SK-N-SH (cell line): Measurements from ENCODE around the gene SHB. TPM values are rescaled to one million over a fixed set of nuclear protein-coding genes. Genes with fewer than 3 reads are reported as not detected.
A peak's percentile ranks its signal among the peaks of the same experiment; 100 is the strongest.

Experiments
- CTCF ChIA-PET: fragments of 300-600, 350-600 bp; formaldehyde crosslinking; extraction: SDS; loops from one replicate; lab custom pipeline; 2021; lab: Yijun Ruan, JAX
- POLR2A ChIA-PET: fragments of 350-600 bp; sonication (Branson Sonifier 250); formaldehyde crosslinking; extraction: SDS; loops from one replicate; lab custom pipeline; 2020; ENCODE audit warnings: antibody characterized with exemption, inconsistent platforms; lab: Yijun Ruan, JAX
- DNase-seq: peaks from one replicate; pipeline ENCODE4 v3.0.0; 2012
- H2AFZ ChIP-seq: fragments of 200-600 bp; sonication (generic); 2 replicates; pipeline ENCODE4 v1.8.1; 2016; ENCODE audit warnings: antibody characterized with exemption, mild to moderate bottlenecking, low read depth
- H3F3A ChIP-seq: fragments of 200-600 bp; sonication (generic); replicated peaks from 2 replicates; pipeline ENCODE3; 2016; ENCODE audit warnings: antibody characterized with exemption, mild to moderate bottlenecking; ENCODE audit not compliant: insufficient read depth
- H3K27ac ChIP-seq, 2 experiments: fragments of 200-500 bp in 1 of 2; fragments of 200-600 bp in 1 of 2; sonication (Bioruptor generic) in 1 of 2; sonication (generic), shearing (Covaris generic) in 1 of 2; 2 replicates each; pipeline versions ENCODE4 v1.5.1 to v1.6.1; 2014 to 2016; ENCODE audit warnings: low read depth in 2 of 2, inconsistent platforms in 1 of 2, low read length in 1 of 2, mild to moderate bottlenecking in 1 of 2, mixed read lengths in 1 of 2
- H3K27me3 ChIP-seq: fragments of 200-600 bp; sonication (generic), shearing (Covaris generic); 2 replicates; pipeline ENCODE4 v1.6.1; 2016; ENCODE audit warnings: mixed run types; ENCODE audit not compliant: insufficient read depth
- H3K36me3 ChIP-seq, 2 experiments: fragments of 200-500 bp in 1 of 2; fragments of 200-600 bp in 1 of 2; sonication (Bioruptor generic) in 1 of 2; sonication (generic) in 1 of 2; replicated peaks in 1 of 2; 2 replicates each; pipeline versions ENCODE3 to v1.5.1; 2014 to 2016; ENCODE audit warnings: low read length in 1 of 2, mild to moderate bottlenecking in 1 of 2; ENCODE audit not compliant: insufficient read depth in 2 of 2, control insufficient read depth in 1 of 2
- H3K4me1 ChIP-seq, 2 experiments: fragments of 200-500 bp in 1 of 2; fragments of 200-600 bp in 1 of 2; sonication (Bioruptor generic) in 1 of 2; sonication (generic), shearing (Covaris generic) in 1 of 2; 2 replicates each; pipeline versions ENCODE4 v1.5.1 to v1.6.1; 2014 to 2016; ENCODE audit warnings: low read depth in 1 of 2, low read length in 1 of 2, mixed run types in 1 of 2; ENCODE audit not compliant: insufficient read depth in 2 of 2, control insufficient read depth in 1 of 2
- H3K4me2 ChIP-seq: fragments of 200-600 bp; sonication (generic), shearing (Covaris generic); 2 replicates; pipeline ENCODE4 v1.6.1; 2017; ENCODE audit warnings: mixed run types
- H3K4me3 ChIP-seq, 2 experiments: fragments of 200-500 bp in 1 of 2; fragments of 200-600 bp in 1 of 2; sonication (Bioruptor generic) in 1 of 2; sonication (generic), shearing (Covaris generic) in 1 of 2; 2 replicates each; pipeline versions ENCODE4 v1.5.1 to v1.8.1; 2014 to 2016; ENCODE audit warnings: low read depth in 2 of 2, inconsistent platforms in 1 of 2, low read length in 1 of 2, mild to moderate bottlenecking in 1 of 2, mixed read lengths in 1 of 2, moderate library complexity in 1 of 2
- H3K79me2 ChIP-seq: fragments of 200-600 bp; sonication (generic); 2 replicates; pipeline ENCODE4 v1.8.1; 2017; ENCODE audit warnings: mild to moderate bottlenecking; ENCODE audit not compliant: insufficient read depth
- H3K9ac ChIP-seq: fragments of 200-600 bp; sonication (generic); 2 replicates; pipeline ENCODE4 v1.6.1; 2017; ENCODE audit warnings: mixed run types
- H3K9me2 ChIP-seq: fragments of 200-600 bp; sonication (generic); 2 replicates; pipeline ENCODE4 v1.6.1; 2017; ENCODE audit warnings: mixed run types
- H3K9me3 ChIP-seq: fragments of 200-600 bp; sonication (generic); 2 replicates; pipeline ENCODE4 v1.6.1; 2017; ENCODE audit warnings: mixed run types, mild to moderate bottlenecking, moderate library complexity
- H4K20me1 ChIP-seq: fragments of 200-600 bp; sonication (generic); 2 replicates; pipeline ENCODE4 v1.6.1; 2017; ENCODE audit warnings: mild to moderate bottlenecking, mixed run types; ENCODE audit not compliant: insufficient read depth
- CHD2 ChIP-seq: fragments of 150-350 bp; IDR thresholded peaks from 2 replicates; pipeline ENCODE4 v1.6.1; 2018; ENCODE audit warnings: low read length; ENCODE audit not compliant: partially characterized antibody
- EP300 ChIP-seq, 2 experiments: IDR thresholded peaks; 2 replicates each; pipeline versions ENCODE4 v1.4.0 to v1.6.1; 2012; ENCODE audit warnings: borderline replicate concordance in 1 of 2, low read depth in 1 of 2, low read length in 1 of 2
- GATA2 ChIP-seq: sonication (generic); formaldehyde crosslinking; IDR thresholded peaks from 2 replicates; pipeline ENCODE4 v1.5.0; 2020; ENCODE audit warnings: mild to moderate bottlenecking, missing genetic modification reagents
- MXI1 ChIP-seq: IDR thresholded peaks from 2 replicates; pipeline ENCODE4 v1.6.1; 2012; ENCODE audit warnings: mild to moderate bottlenecking, low read depth, low read length, improper control_type of control experiment
- NRF1 ChIP-seq: IDR thresholded peaks from 2 replicates; pipeline ENCODE4 v1.6.1; 2012; ENCODE audit warnings: low read depth, mild to moderate bottlenecking, low read length
- RAD21 ChIP-seq: IDR thresholded peaks from 2 replicates; pipeline ENCODE4 v1.6.1; 2012; ENCODE audit warnings: mild to moderate bottlenecking, low read length
- RXRA ChIP-seq: IDR thresholded peaks from 2 replicates; pipeline ENCODE4 v1.4.0; 2012; ENCODE audit warnings: low read depth, mild to moderate bottlenecking, borderline replicate concordance
- SIN3A ChIP-seq: IDR thresholded peaks from 2 replicates; pipeline ENCODE4 v1.6.1; 2012; ENCODE audit warnings: low read depth, mild to moderate bottlenecking, low read length, moderate library complexity, borderline replicate concordance
- SMC3 ChIP-seq: IDR thresholded peaks from 2 replicates; pipeline ENCODE4 v1.6.1; 2012; ENCODE audit warnings: low read depth, low read length, improper control_type of control experiment
- USF1 ChIP-seq: IDR thresholded peaks from 2 replicates; pipeline ENCODE4 v1.4.0; 2012; ENCODE audit warnings: low read depth, borderline replicate concordance
- WGBS: methylation state at CpG from one replicate; pipeline ENCODE4 v1.1.6; 2017; ENCODE audit warnings: low lambda C conversion rate; 5-methylcytosine and 5-hydroxymethylcytosine counted together
- polyA plus RNA-seq, 3 experiments: library from polyadenylated mRNA; depleted of rRNA; stranded (reverse); fragments of >200 nt; gene quantifications; 2 replicates each; pipeline ENCODE4 v1.2.3, GENCODE V29; 2012
- TF ChIP-seq, protein P1 (sequence below): IDR thresholded peaks from 2 replicates; pipeline ENCODE4; 2012
- TF ChIP-seq, protein P2 (sequence below): IDR thresholded peaks from 2 replicates; pipeline ENCODE4 v1.4.0; 2012; ENCODE audit warnings: low read depth
- TF ChIP-seq, protein P3 (sequence below): fragments of 150-350 bp; IDR thresholded peaks from 2 replicates; pipeline ENCODE4 v1.6.1; 2017; ENCODE audit warnings: antibody characterized with exemption, low read length, low read depth, borderline replicate concordance
- TF ChIP-seq, protein P4 (sequence below): IDR thresholded peaks from 2 replicates; pipeline ENCODE4 v1.6.1; 2012; ENCODE audit warnings: mild to moderate bottlenecking, low read depth, low read length, moderate library complexity

Gene SHB
- polyA plus RNA-seq, 1 of the 3 experiments (the other 2 are of a cell fraction): 26.0 TPM

DNA sequence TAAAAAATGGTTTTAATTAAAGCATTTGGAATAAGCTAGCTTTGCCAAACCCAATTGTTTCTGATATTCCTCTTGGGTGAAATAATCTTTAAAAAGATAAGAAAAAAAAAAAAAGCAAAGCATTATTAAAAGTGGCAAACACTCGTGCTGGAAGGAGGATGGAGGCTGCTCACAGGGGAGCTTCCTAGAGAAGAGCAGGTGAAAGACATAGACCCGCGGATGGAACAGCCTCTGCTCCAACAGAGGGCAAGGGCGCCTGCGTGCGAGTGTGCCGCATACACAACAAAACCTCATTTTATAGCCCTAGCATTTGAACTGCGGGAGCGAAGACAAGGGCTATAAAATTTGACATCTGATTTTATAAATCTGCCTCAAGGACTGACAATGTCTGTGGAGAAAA lies 131.7 kb downstream of the SHB start:
- TF ChIP-seq, protein P1, sequence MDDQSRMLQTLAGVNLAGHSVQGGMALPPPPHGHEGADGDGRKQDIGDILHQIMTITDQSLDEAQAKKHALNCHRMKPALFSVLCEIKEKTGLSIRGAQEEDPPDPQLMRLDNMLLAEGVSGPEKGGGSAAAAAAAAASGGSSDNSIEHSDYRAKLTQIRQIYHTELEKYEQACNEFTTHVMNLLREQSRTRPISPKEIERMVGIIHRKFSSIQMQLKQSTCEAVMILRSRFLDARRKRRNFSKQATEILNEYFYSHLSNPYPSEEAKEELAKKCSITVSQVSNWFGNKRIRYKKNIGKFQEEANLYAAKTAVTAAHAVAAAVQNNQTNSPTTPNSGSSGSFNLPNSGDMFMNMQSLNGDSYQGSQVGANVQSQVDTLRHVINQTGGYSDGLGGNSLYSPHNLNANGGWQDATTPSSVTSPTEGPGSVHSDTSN: 0 out of 2 replicates have a peak, but pooled peaks have one; percentile 1
- TF ChIP-seq RXRA: no peak
- Histone ChIP-seq H3K4me2 (peak overlapping the region; percentile 78), H3K79me2 (peaks cover 84% of the 10 kb centered on the region), H4K20me1 (no peaks in the 10 kb centered on the region), H3K9me3 (no peaks in the 10 kb centered on the region), H3K4me1 (peaks cover 44 to 81% of the 10 kb centered on the region in 2 experiments), H3K9ac (peak overlapping the region; percentile 58; the same call in 1 of the 2 replicates), H3K9me2 (no peaks in the 10 kb centered on the region), H3K4me3 (no peak overlapping the region), H3F3A (peaks cover 39% of the 10 kb centered on the region), H3K36me3 (peaks cover 16 to 20% of the 10 kb centered on the region in 2 experiments), H3K27me3 (no peaks in the 10 kb centered on the region), H3K27ac (peak overlapping the region; percentile 94 to 100), H2AFZ (no peak overlapping the region)
- POLR2A ChIA-PET: interaction anchor here (0.6 to 1.7 kb wide), 6 partner anchors 12 to 435 kb away, joined by 3 to 6 read pairs (median 4); no protein-coding TSS in a partner anchor
- 89% methylated on average over 9 of the region's 9 CpGs for WGBS
- CTCF ChIA-PET: interaction anchor here (0.9 to 3.5 kb wide), 10 partner anchors 8 to 274 kb away, joined by 3 to 41 read pairs (median 4); no protein-coding TSS in a partner anchor
- no peak for DNase-seq

DNA sequence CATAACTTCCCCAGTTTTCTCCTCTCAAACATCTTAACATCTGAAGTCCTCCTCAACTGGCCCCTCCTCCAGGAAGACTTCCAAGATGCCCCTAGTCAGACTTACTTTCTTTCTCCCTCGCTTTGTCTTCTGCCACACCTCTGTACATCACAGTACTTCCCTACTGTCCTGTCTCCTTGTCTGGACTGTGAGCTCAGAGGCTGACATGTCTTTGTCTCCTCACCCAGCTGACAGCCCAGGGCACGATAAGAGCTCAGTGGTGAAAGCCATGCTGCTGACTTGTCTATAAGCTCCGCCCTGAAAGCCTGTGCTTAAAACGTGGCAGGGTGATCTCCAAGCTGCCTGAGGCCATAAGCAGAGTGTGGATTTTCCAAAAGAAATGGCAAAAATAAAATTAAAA lies 132.1 kb downstream of the SHB start:
- peak overlapping the region; percentile 78 for H3K4me2 ChIP-seq
- CTCF ChIA-PET: interaction anchor here (1.0 to 3.5 kb wide), 7 partner anchors 15 to 274 kb away, joined by 3 to 41 read pairs (median 3); no protein-coding TSS in a partner anchor

More for the DNA sequence above, 132.1 kb downstream of the SHB start:
- no peaks in the 10 kb centered on the region for H3K27me3 ChIP-seq
- no peak overlapping the region; the same call in 1 of the 2 replicates for H3K9ac ChIP-seq
- H3K4me3 ChIP-seq: no peak overlapping the region
- no peaks in the 10 kb centered on the region for H3K9me3 ChIP-seq
- H3K4me1 ChIP-seq: peaks cover 44 to 77% of the 10 kb centered on the region in 2 experiments
- DNase-seq: peak; percentile 76
- H4K20me1 ChIP-seq: no peaks in the 10 kb centered on the region
- no peaks in the 10 kb centered on the region for H3K9me2 ChIP-seq
- H3F3A ChIP-seq: peaks cover 41% of the 10 kb centered on the region
- peak overlapping the region; percentile 94 to 100 for H3K27ac ChIP-seq
- POLR2A ChIA-PET: interaction anchor here (0.9 to 1.2 kb wide), 2 partner anchors 12 to 436 kb away, joined by 3 read pairs; no protein-coding TSS in a partner anchor
- peaks cover 16 to 21% of the 10 kb centered on the region in 2 experiments for H3K36me3 ChIP-seq
- no peak overlapping the region for H2AFZ ChIP-seq
- WGBS: 34% methylated on average over 4 of the region's 4 CpGs
- TF ChIP-seq, protein P2, sequence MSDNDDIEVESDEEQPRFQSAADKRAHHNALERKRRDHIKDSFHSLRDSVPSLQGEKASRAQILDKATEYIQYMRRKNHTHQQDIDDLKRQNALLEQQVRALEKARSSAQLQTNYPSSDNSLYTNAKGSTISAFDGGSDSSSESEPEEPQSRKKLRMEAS: peak; percentile 77; the same call in 1 of the 2 replicates
- peak; percentile 69 for TF ChIP-seq GATA2 (CRISPR knock-in tag)
- no peak for TF ChIP-seq NRF1
- peak; percentile 97 for TF ChIP-seq MXI1
- TF ChIP-seq, protein P3, sequence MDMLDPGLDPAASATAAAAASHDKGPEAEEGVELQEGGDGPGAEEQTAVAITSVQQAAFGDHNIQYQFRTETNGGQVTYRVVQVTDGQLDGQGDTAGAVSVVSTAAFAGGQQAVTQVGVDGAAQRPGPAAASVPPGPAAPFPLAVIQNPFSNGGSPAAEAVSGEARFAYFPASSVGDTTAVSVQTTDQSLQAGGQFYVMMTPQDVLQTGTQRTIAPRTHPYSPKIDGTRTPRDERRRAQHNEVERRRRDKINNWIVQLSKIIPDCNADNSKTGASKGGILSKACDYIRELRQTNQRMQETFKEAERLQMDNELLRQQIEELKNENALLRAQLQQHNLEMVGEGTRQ: no peak
- TF ChIP-seq SIN3A: peak; percentile 29; the same call in 1 of the 2 replicates
- TF ChIP-seq RAD21: peak; percentile 15; the same call in 1 of the 2 replicates
- peak; percentile 45 for TF ChIP-seq CHD2
- no peak for TF ChIP-seq USF1
- TF ChIP-seq SMC3: 0 out of 2 replicates have a peak, but pooled peaks have one; percentile 3
- TF ChIP-seq, protein P1: no peak
- TF ChIP-seq EP300 (IDR thresholded peaks at IDR 0.05; ENCODE audit: borderline replicate concordance in 1 of 2, low read depth in 1 of 2, low read length in 1 of 2): peak in 1 of 2 experiments; percentile 46; a peak in 1 of 4 replicates
- TF ChIP-seq, protein P4, sequence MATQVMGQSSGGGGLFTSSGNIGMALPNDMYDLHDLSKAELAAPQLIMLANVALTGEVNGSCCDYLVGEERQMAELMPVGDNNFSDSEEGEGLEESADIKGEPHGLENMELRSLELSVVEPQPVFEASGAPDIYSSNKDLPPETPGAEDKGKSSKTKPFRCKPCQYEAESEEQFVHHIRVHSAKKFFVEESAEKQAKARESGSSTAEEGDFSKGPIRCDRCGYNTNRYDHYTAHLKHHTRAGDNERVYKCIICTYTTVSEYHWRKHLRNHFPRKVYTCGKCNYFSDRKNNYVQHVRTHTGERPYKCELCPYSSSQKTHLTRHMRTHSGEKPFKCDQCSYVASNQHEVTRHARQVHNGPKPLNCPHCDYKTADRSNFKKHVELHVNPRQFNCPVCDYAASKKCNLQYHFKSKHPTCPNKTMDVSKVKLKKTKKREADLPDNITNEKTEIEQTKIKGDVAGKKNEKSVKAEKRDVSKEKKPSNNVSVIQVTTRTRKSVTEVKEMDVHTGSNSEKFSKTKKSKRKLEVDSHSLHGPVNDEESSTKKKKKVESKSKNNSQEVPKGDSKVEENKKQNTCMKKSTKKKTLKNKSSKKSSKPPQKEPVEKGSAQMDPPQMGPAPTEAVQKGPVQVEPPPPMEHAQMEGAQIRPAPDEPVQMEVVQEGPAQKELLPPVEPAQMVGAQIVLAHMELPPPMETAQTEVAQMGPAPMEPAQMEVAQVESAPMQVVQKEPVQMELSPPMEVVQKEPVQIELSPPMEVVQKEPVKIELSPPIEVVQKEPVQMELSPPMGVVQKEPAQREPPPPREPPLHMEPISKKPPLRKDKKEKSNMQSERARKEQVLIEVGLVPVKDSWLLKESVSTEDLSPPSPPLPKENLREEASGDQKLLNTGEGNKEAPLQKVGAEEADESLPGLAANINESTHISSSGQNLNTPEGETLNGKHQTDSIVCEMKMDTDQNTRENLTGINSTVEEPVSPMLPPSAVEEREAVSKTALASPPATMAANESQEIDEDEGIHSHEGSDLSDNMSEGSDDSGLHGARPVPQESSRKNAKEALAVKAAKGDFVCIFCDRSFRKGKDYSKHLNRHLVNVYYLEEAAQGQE: no peak
- peaks cover 83% of the 10 kb centered on the region for H3K79me2 ChIP-seq
